HG03469 (cell line): ENCODE data around the gene CCT6A.
A peak's percentile ranks its signal among the peaks of the same experiment; 100 is the strongest.
"Not testable (repeated sequence)": the region's sequence is repeated elsewhere in the genome, so short reads cannot be mapped to it uniquely, and the experiment has no call there.

Experiments
- ATAC-seq: cut with Tn5 transposase; IDR thresholded peaks from one replicate; pipeline ENCODE4 v1.9.1; 2021; ENCODE audit warnings: mild to moderate bottlenecking, moderate library complexity, moderate number of reproducible peaks; ENCODE audit not compliant: unreplicated experiment

CCT6A gene

DNA sequence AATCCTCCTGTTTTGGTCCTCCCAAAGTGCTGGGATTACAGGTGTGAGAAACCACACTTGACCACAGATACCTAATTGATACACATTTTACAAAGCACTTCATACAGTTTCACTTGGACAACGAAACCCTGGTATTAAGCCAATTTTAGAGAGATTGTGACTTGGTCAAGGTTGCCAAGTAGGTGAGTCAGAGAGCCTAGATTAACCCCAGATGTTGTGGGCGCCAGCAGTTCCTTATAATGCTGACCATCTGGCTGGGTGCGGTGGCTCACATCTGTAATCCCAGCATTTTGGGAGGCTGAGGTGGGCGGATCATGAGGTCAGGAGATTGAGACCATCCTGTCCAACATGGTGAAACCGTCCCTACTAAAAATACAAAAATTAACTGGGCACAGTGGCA lies 46.1 kb downstream of the CCT6A start:
- ATAC-seq: no peak

DNA sequence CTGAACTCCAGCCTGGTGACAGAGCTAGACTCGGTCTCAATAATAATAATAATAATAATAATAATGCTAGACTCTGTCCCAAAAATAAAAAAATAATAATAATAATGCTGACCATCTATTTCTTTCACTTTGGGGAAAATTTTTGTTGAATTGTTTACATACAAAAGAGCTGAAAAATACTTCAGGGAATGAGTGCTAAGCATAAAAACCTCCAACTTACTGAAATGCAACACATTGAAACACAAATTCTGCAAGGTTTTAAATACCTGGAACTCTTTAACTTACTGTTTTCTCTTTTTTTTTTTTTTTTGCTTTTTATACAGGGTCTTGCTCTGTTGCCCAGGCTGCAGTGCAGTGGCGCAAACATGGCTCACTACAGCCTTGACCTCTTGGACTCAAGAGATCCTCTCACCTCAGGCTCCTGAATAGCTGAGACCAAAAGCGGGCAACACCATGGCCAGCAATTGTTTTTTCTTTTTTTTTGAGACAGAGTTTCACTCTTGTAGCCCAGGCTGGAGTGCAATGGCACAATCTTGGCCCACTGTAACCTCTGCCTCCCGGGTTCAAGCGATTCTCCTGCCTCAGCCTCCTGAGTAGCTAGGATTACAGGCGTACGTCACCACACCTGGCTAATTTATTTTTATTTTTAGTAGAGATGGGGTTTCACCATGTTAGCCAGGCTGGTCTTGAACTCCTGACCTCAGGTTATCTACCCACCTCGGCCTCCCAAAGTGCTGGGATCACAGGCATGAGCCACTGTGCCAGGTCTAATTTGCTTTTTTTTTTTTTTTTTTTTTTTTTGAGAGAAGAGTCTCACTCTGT lies 46.8 kb downstream of the CCT6A start:
- not testable (repeated sequence) for ATAC-seq

DNA sequence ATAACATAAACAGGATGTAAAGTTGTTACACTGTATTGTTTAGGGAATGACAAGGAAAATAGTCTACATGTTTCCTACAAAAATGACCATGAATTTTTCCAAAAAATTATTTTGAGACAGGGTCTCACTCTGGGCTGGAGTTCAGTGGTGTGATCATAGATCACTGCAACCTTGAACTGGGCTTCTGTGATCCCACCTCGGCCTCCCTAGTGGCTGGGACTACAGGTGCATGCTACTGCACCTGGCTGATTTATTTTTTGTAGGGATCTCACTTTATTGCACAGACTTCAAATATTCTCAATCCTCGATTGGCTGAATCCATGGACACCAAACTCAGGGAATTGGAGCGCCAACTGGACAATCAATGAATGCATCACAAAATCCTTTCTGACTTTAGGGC lies 48.1 kb downstream of the CCT6A start:
- no peak for ATAC-seq

DNA sequence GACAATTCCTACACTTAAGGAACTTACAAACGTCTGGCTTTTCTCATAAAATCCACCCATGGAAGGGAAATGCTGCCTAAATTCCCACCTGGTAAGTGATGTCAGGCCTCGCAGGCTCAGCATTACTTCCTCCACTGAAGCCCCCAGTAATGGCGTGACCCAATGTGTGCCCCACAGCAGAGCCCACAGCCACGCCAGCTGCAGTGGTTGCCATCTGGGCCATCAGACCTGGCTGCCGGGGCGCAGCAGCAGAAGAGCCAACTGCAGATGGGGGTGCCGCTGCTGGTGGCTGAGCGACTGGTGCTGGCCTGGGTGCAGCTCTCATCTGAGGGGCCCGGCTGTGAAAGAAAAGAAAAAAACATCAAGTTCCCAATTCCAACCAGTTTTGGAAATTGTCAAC lies 52.6 kb downstream of the CCT6A start:
- not testable (repeated sequence) for ATAC-seq

DNA sequence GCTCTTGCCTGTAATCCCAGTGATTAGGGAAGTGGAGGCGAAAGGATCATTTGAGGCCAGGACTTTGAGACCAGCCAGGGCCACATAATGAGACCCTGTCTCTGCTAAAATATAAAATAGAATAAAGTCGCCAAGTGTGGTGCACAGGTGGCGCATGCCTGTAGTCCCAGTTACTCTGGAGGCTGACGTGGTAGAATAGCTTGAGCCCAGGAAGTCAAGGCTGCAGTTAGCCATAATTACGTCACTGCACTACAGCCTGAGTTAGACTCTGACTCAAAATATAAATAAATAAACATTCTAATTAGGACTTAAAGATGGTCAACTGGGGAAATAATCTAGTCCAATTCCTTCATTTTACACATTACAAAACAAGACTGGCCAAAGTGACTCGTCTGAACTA lies 53.9 kb downstream of the CCT6A start:
- ATAC-seq: peak; percentile 22

DNA sequence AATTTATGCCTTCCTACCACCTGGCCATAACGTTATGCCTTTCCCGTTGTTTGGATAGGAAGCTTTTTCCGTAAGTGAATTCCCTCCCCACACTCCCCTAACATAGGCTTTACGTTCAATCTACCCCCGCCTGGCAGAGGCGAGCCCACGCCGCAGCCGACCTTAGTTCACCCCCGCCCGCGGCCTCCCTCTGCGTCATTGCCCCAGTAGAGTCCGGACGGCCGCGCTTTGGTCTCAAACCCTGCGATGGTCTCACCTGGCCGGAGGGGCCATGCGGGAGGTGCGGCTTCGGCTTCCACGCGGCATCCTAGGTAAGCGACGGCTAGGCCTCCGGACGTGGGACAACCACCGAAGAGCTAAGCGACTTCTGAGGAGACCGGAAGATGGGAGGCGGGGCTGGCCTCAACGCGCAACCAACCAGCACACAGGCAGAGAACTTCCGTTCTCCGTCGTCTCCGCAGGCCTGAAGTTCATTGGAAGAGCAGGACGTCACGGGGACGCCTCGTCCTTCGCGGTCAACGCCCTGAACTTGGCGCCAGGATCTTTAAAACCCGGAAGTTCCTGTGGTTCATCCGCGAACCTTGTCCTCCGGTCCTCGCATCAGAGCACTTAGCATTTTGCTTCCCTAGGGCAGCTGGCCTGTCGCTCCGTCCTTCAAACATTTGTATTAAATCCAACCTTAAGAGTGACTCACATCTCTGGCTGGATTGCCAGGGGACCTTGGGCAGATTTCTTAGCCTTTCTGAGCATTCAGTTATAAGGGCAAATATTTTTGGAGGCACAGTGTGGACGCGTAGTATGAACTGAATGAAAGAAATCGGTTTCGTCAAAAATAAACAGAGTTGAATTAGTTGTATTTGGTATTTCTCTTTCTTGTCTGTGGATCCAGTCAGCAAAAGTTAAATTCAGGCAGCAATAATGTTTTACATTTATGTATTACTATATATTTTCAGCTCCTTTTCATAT lies 54.8 kb downstream of the CCT6A start, which contains the start of gene CHCHD2:
Gene CHCHD2, minus strand, starts transcription at position 369 of the 966 bp plus-strand sequence. Its CDS starts 63 bp downstream, at position 306.
- ATAC-seq: peak; percentile 98

DNA sequence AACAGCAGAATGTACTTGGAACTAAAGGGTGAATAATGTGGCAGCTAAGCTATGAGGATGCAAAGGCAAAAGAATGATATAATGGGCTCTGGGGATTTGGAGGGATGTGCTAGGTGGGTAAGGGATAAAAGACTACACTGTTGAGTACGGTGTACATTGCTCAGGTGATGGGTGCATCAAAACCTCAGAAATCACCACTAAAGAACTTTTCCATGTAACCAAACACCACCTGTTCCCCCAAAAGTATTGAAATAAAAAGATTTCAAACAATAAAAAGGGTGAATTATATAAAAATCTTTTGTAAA lies 56.3 kb downstream of the CCT6A start:
- no peak for ATAC-seq

DNA sequence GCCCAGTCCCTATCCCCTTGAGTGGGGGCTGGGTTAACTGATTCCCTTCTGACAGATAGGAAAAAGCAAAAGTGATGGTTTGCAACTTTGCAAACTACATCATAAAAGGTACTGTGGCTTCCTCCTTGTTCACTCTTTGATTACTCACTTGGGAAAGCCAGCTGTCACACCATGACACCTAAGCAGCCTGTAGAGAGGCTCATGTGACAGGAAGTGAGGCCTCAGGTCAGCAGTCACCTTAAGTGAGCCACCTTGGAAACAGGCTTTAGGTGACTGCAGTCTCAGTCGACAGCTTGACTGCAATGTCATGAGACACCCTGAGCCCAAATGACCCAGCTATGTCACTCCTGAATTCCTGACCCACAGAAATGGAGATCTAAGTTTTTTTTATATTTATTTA lies 59.0 kb downstream of the CCT6A start:
- ATAC-seq: no peak

DNA sequence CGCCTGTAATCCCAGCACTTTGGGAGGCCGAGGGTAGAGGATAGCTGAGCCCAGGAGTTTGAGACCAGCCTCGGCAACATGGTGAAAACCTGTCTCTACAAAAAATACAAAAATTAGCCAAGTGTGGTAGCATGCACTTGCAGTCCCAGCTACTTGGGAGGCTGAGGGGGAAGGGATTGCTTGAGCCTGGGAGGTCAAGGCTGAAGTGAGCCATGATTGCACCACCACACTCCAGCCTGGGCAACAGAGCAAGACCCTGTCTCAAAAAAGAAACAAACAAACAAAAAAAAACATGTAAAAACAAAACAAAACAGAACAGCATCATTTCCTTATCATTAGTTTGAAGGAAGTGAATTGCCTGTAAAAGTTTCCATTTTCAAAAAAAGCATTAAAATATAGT lies 60.7 kb downstream of the CCT6A start:
- ATAC-seq: not testable (repeated sequence)
